ENCODE data around the gene CREB5.

GRCh38 chr7:28447071-28447470 lies 34.8 kb downstream of the CREB5 start:
- TF ChIP-seq CTCF (IDR thresholded peaks at IDR 0.05) = no peak
- no peak for TF ChIP-seq EP300 (IDR thresholded peaks at IDR 0.05)
- no peak for TF ChIP-seq POLR2AphosphoS5 (IDR thresholded peaks at IDR 0.05)
- no peak for TF ChIP-seq POLR2A (IDR thresholded peaks at IDR 0.05)
